GM12874 (cell line): Measurements from ENCODE around the gene LYPD6.

Experiments
- CTCF ChIP-seq: IDR thresholded peaks from 2 replicates; pipeline ENCODE4 v1.5.1; 2011; ENCODE audit warnings: low read depth, mild to moderate bottlenecking, control low read depth, low read length, moderate library complexity; ENCODE audit not compliant: insufficient read depth

LYPD6 gene

GRCh38 chr2:149330127-149331022, at the start of gene LYPD6:
LYPD6 (plus strand) TSS chr2:149330587; CDS start chr2:149437709, 107,122 bp downstream.
- TF ChIP-seq CTCF, result no peak

GRCh38 chr2:149281441-149281840, 48.9 kb upstream of the LYPD6 start:
- no peak for TF ChIP-seq CTCF

- TF ChIP-seq CTCF, result no peak
Observed at GRCh38 chr2:149290662-149291061, 39.7 kb upstream of the LYPD6 start.

GRCh38 chr2:149291881-149292280, 38.5 kb upstream of the LYPD6 start:
- TF ChIP-seq CTCF, result no peak

- TF ChIP-seq CTCF, result no peak
Observed at GRCh38 chr2:149296031-149296430, 34.4 kb upstream of the LYPD6 start.

- TF ChIP-seq CTCF, result no peak
Observed at GRCh38 chr2:149307014-149307413, 23.4 kb upstream of the LYPD6 start.

GRCh38 chr2:149310349-149310748, 20.0 kb upstream of the LYPD6 start:
- TF ChIP-seq CTCF, result no peak
